GM12801 (cell line): Measurements from ENCODE around the gene UBTD2.

Experiments used
- CTCF ChIP-seq: IDR thresholded peaks from one replicate; pipeline ENCODE4 v1.5.1; 2011; ENCODE audit warnings: control low read depth; ENCODE audit not compliant: insufficient read length; ENCODE audit errors: extremely low read depth

UBTD2 gene

DNA sequence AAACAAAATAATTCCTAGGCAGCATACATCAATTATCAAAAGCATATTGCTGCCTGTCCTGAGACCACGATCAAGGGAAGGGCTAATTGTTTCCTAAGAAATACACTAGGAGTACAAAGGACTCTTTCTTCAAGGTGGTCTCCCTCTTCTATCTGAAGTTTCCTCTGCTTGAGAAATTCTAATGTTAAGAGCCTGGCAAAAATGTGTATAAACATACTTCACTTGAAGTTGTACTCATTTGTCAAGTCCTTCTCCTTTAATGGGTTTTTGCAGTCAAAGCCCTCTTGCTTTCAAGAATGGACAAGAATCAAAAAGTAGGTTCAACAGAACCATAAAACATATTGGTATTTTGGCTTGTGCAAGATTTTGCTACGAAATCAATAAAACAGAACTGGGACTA lies 31.1 kb downstream of the UBTD2 start:
- TF ChIP-seq CTCF, result no peak

DNA sequence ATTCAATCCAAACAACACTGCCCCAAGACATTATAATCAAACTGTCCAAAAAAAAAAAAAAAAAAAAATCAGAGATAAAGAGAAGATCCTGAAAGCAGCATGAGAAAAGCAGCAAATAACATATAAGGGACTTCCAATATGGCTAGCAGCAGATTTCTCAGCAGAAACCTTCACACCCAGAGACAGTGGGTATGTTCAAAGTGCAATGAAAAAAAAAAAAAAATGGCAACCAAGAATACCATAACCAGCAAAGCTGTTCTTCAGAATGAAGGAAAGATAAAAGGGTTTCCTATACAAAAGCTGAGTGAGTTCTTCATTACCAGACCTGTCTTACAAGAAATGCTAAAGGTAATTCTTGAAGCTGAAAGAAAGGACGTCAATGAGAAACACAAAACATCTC lies 32.1 kb downstream of the UBTD2 start:
- TF ChIP-seq CTCF, result no peak

GRCh38 chr5:172248637-172249036 lies 34.9 kb downstream of the UBTD2 start:
- TF ChIP-seq CTCF, result no peak

GRCh38 chr5:172245703-172246125 lies 37.9 kb downstream of the UBTD2 start:
- no peak for TF ChIP-seq CTCF

DNA sequence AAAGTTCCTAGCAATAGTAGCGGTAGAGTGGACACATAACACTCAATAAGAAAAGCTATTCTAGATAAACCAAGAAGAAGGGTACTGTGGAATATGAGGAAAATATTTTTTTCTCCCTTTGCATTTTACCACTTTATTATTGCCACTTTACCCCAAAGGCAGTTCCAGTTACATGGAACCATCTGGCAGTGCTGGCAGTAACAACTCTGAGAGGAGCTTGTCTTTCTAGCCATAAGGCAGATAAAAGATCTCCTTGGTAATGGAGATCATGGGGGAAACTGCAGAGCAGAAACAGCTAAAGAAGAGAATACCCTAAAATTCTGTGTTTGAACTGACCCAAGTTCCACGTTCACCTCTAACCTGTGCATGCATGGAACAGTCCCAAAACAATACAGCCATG lies 38.5 kb downstream of the UBTD2 start:
- no peak for TF ChIP-seq CTCF

GRCh38 chr5:172243302-172243701 lies 40.3 kb downstream of the UBTD2 start:
- no peak for TF ChIP-seq CTCF

- TF ChIP-seq CTCF, result no peak
Measured at GRCh38 chr5:172238334-172238733, 45.2 kb downstream of the UBTD2 start.
